Tibial artery (tissue), 4 donors: Measurements from ENCODE around the gene CAP2.

Source experiments
- DNase-seq, 2 donors: peaks; one replicate each; pipeline ENCODE4 v3.0.0-alpha.2; 2019
- H3K27ac ChIP-seq, 2 donors: fragments of 200-600 bp; sonication (generic) in 1 of 2; 1 replicate in 1 of 2; 2 replicates in 1 of 2; pipeline ENCODE4 v1.5.1; 2018 to 2019; ENCODE audit warnings: mild to moderate bottlenecking in 1 of 2
- H3K27me3 ChIP-seq, 2 donors: fragments of 200-600 bp; sonication (generic) in 1 of 2; one replicate each; pipeline versions ENCODE4 v1.5.1 to v1.6.0; 2016 to 2019
- H3K36me3 ChIP-seq, 3 donors: fragments of 200-600 bp; sonication (generic) in 2 of 3; one replicate each; pipeline ENCODE4 v1.5.1; 2016 to 2019; ENCODE audit warnings: mild to moderate bottlenecking in 2 of 3
- H3K4me1 ChIP-seq, 4 donors: fragments of 200-600 bp; sonication (generic) in 2 of 4; 1 replicate in 3 of 4; 2 replicates in 1 of 4; pipeline ENCODE4 v1.5.1; 2016 to 2019
- H3K4me3 ChIP-seq, 2 donors: fragments of 200-600 bp; sonication (generic) in 1 of 2; 1 replicate in 1 of 2; 2 replicates in 1 of 2; pipeline ENCODE4 v1.5.1; 2018 to 2019; ENCODE audit warnings: mild to moderate bottlenecking in 2 of 2
- H3K9me3 ChIP-seq, 3 donors: fragments of 200-600 bp; sonication (generic) in 1 of 3; one replicate each; pipeline ENCODE4 v1.5.1; 2016 to 2019
- intact Hi-C: fragments of 100-400 bp; cut with DNase I; formaldehyde crosslinking; loops from one replicate; pipeline ENCODE4 v1.15.0; 2023; ENCODE audit warnings: low total_unique reads
- TF ChIP-seq, protein P1 (sequence below), 2 experiments: fragments of 200-600 bp in 1 of 2; fragments of 450-650 bp in 1 of 2; IDR thresholded peaks; one replicate each; pipeline ENCODE4 v1.5.1; 2017 to 2019; ENCODE audit warnings: antibody characterized with exemption in 2 of 2, mild to moderate bottlenecking in 1 of 2, moderate library complexity in 1 of 2

CAP2 gene

DNA sequence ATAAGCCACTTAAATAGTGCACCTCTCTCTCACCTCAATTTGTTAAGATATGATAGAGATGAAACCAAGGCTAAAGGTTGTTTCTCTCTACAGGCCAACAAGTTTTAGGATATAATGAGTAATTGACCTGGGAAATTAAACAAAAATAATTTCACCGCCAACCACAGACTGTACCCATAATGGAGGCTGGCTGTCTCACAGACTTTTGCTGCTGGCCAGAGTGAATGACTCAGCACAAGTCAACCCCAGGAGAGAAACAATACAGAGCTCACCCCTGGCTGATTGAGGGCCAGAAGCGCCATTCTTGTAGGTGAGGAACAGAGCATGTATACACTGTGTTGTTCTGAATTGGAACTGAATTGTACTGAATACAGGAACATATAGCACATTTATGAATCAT, 99.9 kb downstream of the CAP2 start:
- intact Hi-C loops = no loop called here
- DNase-seq = no peak
- TF ChIP-seq, protein P1, sequence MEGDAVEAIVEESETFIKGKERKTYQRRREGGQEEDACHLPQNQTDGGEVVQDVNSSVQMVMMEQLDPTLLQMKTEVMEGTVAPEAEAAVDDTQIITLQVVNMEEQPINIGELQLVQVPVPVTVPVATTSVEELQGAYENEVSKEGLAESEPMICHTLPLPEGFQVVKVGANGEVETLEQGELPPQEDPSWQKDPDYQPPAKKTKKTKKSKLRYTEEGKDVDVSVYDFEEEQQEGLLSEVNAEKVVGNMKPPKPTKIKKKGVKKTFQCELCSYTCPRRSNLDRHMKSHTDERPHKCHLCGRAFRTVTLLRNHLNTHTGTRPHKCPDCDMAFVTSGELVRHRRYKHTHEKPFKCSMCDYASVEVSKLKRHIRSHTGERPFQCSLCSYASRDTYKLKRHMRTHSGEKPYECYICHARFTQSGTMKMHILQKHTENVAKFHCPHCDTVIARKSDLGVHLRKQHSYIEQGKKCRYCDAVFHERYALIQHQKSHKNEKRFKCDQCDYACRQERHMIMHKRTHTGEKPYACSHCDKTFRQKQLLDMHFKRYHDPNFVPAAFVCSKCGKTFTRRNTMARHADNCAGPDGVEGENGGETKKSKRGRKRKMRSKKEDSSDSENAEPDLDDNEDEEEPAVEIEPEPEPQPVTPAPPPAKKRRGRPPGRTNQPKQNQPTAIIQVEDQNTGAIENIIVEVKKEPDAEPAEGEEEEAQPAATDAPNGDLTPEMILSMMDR (IDR thresholded peaks at IDR 0.05) = no peak
- Histone ChIP-seq H3K9me3 (no peaks in the 10 kb centered on the region), H3K4me3 (no peak overlapping the region), H3K4me1 (peaks cover 0 to 49% (median 27%) of the 10 kb centered on the region in 4 donors), H3K27ac (peak overlapping the region; percentile 53 to 68), H3K36me3 (no peaks in the 10 kb centered on the region), H3K27me3 (no peaks in the 10 kb centered on the region)

DNA sequence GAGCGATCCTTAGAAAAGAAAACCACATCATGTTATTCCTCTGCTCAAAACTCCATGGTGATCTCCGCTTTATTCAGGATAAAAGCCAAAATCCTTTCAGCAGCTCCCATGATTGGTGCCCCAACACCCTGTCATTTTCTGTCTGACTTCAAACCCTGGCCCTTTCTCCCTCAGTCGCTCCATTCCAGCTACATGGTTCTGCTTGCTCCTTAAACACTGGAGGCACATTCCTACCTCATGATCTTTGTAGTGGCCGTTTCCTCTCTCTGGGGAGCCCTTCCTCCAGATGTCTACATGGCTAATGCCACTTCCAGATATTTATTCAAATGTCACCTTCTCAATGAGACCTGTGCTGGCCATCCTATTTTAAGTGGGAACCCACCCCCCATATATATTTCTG, 100.8 kb downstream of the CAP2 start:
- Histone ChIP-seq H3K4me3 (no peak overlapping the region), H3K27me3 (no peaks in the 10 kb centered on the region), H3K9me3 (no peaks in the 10 kb centered on the region), H3K4me1 (peaks cover 0 to 49% (median 27%) of the 10 kb centered on the region in 4 donors), H3K27ac (peak overlapping the region; percentile 53 to 68), H3K36me3 (no peaks in the 10 kb centered on the region)
- intact Hi-C loops = no loop called here
- TF ChIP-seq, protein P1 (IDR thresholded peaks at IDR 0.05) = no peak
- DNase-seq = no peak

DNA sequence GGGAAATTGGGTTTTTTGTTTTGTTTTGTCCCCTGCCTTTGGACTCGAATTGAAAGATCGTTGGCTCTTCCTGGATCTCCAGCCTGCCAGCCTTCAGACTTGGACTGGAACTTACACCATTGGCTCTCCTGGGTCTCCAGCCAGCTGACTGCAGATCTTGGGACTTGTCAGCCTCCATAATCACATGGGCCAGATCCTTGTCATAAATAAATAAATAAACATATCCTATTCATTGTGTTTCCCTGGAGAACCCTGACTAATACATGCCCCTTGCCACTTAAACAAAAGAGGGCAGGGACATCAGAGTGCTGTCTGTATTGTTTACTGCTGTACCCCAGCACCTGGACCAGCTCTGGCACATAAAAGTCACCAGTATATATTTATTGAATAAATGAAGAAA, 101.5 kb downstream of the CAP2 start:
- no peaks in the 10 kb centered on the region for H3K36me3 ChIP-seq
- peak overlapping the region; percentile 53 to 68 for H3K27ac ChIP-seq
- intact Hi-C loops = no loop called here
- H3K4me3 ChIP-seq = no peak overlapping the region
- H3K27me3 ChIP-seq = no peaks in the 10 kb centered on the region
- DNase-seq = no peak
- H3K9me3 ChIP-seq = no peaks in the 10 kb centered on the region
- TF ChIP-seq, protein P1 (IDR thresholded peaks at IDR 0.05) = no peak
- peaks cover 0 to 49% (median 27%) of the 10 kb centered on the region in 4 donors for H3K4me1 ChIP-seq

DNA sequence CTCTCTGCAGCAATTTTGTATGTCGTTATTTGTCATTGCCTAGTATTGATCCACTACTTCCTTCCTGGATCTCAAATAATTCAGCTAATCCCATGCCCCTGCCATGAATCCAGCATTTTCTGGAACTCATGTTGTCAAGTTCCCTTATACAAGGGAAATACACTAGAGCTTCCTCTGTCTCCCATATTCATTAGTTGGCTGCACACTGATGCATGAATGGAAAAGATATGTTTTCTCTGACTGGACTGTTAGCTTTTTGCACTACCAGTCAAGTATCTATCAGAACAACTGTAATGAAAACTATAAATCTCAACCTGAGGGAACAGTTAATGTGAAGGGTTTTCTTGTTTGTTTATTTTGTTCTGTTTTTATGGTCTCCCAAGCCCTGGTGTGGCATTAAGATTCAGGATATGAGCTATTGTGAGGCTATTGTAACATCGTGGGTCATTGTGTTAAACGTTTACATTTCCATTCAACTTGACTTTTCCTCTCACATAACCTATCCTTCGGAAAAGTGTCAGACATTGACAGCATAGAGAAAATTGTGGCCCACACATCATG, 104.2 kb downstream of the CAP2 start:
- TF ChIP-seq, protein P1 (IDR thresholded peaks at IDR 0.05) = no peak
- Histone ChIP-seq H3K4me1 (peaks cover 0 to 24% (median 7%) of the 10 kb centered on the region in 4 donors), H3K4me3 (no peak overlapping the region), H3K36me3 (no peaks in the 10 kb centered on the region), H3K27me3 (no peaks in the 10 kb centered on the region), H3K27ac (no peak overlapping the region), H3K9me3 (no peaks in the 10 kb centered on the region)
- intact Hi-C loops = no loop called here
- DNase-seq = no peak

DNA sequence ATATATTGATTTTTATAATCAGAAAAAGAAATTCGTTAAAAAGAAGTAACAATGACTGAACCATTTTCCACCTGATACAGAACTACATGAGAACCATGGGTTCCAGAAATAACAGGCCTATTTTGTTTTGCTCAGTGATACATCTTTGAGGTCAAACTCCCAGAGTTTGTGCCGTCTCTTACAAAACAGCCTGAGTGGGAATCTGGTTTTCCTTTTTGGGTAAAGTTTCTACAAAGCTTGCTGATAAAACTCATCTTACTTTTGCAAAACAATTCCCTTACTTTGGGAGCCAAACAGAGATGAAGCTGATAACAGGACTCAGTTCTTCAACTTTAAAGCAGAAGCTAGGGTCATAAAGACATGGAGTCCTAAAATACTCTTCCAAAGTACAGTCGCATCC, 108.0 kb downstream of the CAP2 start:
- TF ChIP-seq, protein P1 (IDR thresholded peaks at IDR 0.05) = no peak
- Histone ChIP-seq H3K4me1 (peaks cover 0 to 16% (median 0%) of the 10 kb centered on the region in 4 donors), H3K27me3 (no peaks in the 10 kb centered on the region), H3K36me3 (no peaks in the 10 kb centered on the region), H3K9me3 (no peaks in the 10 kb centered on the region), H3K4me3 (no peak overlapping the region), H3K27ac (no peak overlapping the region)
- no peak for DNase-seq
- intact Hi-C loops = no loop called here
